HG03159 (cell line): ENCODE measurements around the gene PHF20.
"Not testable (repeated sequence)": the region's sequence is repeated elsewhere in the genome, so short reads cannot be mapped to it uniquely, and the experiment has no call there.

Source experiments
- ATAC-seq: cut with Tn5 transposase; IDR thresholded peaks from one replicate; pipeline ENCODE4 v1.9.1; 2021; ENCODE audit warnings: mild to moderate bottlenecking, moderate library complexity; ENCODE audit not compliant: unreplicated experiment

PHF20 gene

GRCh38 chr20:35909796-35910195, 138.0 kb downstream of the PHF20 start:
- ATAC-seq, result no peak

DNA sequence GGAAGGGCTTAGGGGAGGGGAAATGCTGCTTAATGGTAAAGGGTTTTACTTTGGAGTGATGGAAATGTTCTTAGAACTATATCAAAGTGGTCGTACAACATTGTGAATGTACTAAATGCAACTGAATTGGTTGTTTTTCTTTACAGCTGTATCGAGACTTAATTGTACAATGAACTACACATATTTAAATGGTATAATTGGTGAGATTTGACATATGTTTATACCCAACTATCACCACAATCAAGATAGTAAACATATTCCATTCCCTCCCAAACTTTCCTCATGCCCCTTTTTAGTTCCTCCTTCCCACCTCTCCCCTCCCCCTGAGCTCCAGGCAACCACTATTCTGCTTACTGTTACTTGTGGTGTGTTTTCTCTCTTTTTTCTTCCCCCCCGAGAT, 138.4 kb downstream of the PHF20 start:
- no peak for ATAC-seq

DNA sequence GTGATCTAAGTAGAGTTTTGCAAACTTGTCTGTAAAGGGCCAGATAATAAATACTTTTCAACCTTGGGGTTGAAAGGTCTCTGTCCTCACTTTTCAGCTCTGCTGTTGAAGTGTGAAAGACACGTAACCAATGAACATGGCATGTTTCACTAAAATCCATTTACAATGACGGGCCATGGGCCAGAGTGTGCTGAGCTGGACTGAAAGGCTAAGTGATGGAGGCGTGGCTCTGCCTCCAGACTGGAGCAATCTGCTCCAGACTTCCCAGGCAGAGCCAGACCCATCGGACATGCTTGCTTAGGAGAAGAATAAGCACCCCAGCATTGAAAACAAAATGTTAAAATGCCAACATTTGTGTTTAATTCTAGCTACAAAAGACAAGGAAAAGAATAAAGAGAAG, 141.1 kb downstream of the PHF20 start:
- ATAC-seq, result no peak

GRCh38 chr20:35917077-35917476, 145.3 kb downstream of the PHF20 start:
- ATAC-seq, result no peak

GRCh38 chr20:35918021-35918420, 146.2 kb downstream of the PHF20 start:
- no peak for ATAC-seq

DNA sequence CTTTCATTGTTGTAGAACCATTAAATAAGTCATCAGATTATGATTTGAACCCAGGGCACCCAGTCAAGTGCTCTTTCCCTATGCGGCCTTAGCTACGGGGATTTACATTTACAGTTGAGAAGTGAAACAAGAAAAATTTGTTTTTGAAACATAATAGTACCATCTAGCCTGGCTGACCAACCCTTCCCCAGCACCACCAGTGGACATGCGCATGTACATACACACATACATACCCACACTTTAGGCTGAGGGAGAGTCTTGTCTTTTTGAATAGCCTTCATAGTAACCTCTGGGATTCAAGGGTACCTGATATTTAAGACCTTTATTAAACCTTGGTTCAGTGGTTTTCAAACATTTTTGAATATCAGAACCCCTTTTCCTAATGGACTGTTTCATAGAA, 148.7 kb downstream of the PHF20 start:
- ATAC-seq, result no peak

- no peak for ATAC-seq
These were observed 157.5 kb downstream of the PHF20 start for GRCh38 chr20:35929301-35929700.

DNA sequence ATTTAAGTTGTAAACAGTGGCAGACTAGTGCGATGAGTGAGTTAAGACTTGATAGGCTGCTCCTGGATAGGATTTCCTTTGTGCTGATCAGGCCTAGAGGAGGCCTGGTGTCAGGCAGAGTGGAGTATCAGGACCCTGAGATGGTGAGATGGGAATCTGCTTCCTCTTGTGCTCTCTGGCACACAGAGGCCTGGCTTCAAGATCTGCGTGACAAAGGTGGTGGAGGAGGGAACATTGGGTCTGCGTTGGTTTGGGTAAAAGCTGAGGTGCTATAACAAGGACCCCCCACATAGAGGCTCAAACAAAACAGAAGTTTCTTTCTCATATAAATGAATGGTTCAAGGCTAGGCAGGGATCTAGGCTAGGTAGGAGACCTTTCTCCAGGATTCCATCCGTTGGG, 162.2 kb downstream of the PHF20 start:
- no peak for ATAC-seq

DNA sequence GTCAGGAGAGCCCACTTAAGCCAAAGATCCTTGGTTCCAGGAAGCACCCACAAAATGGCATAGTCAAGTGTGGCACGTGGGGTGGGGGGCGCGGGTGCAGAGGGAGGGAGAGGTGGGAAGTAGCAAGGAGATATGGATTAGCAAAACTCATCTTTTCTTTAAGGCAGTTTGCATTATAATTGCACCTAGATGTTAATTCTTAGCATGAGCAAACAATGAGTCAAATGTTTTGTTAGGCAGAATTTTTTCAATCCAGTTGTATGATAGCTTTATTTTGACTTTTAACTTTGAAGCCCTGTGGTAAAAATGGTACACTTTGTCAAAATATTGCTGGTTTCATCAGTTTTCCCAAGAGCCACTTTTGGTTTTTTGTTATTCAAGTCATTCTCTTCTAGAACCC, 167.4 kb downstream of the PHF20 start:
- ATAC-seq, result no peak

DNA sequence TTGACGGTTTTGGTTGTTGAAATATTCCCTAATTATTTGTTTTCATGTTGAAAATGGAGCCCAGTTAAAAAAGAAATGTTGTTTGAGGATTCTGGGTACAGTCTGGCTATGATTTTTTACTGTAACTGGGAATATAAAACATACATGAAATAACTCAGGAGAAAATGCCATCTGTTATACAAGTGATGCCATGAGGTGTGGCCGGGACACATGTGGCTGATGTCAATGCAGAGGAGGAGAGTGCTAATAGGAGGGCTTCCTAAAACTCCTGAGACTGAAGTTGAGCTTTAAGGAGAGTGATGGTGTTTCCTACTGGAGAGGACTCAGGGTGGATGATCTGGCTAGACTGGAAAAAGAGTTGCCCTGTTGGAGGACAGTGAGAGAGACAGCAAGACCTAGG, 169.8 kb downstream of the PHF20 start:
- no peak for ATAC-seq

GRCh38 chr20:35942243-35942642, 170.4 kb downstream of the PHF20 start:
- no peak for ATAC-seq

DNA sequence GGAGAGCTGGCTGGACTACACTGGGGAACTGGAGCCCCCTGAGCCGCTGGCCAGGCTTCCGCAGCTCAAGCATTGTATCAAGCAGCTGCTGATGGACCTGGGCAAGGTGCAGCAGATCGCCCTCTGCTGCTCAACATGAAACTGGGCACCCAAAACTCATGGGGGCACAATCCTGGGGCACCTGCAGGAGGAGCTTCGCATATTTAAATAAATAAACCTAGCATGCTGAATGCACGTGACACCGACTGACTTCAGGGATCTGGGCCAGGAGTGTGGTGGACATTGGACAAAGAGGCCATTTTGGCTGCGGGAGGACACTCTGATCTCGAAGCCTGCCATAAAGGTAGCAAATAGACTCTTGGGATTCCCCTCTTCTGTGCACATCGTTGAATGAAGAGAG, 175.7 kb downstream of the PHF20 start:
- ATAC-seq, result no peak

DNA sequence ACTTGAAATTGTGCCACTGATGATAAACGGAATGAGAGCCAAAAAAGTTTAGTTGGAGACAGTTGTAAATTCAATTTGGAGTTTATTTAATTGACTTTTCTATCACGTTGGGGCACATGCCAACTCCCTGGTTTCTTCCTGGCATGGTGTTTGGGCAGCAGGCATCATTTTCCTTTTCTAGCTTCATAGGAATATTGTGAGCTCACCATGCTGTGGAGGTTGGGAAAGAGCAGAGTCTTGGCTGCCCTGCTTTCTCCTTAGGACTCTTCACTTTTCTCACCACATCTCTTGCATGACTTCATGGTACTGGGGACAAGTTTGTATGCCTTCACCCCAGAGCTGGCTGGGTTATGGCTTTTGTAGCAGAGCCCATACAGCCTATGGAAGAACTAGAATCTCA, 176.1 kb downstream of the PHF20 start:
- ATAC-seq, result no peak

- ATAC-seq, result no peak
These were observed 178.3 kb downstream of the PHF20 start for GRCh38 chr20:35950093-35950492.

GRCh38 chr20:35952080-35952479, 180.3 kb downstream of the PHF20 start:
- ATAC-seq, result not testable (repeated sequence)

- ATAC-seq, result no peak
These were observed 180.9 kb downstream of the PHF20 start for GRCh38 chr20:35952480-35953386.

DNA sequence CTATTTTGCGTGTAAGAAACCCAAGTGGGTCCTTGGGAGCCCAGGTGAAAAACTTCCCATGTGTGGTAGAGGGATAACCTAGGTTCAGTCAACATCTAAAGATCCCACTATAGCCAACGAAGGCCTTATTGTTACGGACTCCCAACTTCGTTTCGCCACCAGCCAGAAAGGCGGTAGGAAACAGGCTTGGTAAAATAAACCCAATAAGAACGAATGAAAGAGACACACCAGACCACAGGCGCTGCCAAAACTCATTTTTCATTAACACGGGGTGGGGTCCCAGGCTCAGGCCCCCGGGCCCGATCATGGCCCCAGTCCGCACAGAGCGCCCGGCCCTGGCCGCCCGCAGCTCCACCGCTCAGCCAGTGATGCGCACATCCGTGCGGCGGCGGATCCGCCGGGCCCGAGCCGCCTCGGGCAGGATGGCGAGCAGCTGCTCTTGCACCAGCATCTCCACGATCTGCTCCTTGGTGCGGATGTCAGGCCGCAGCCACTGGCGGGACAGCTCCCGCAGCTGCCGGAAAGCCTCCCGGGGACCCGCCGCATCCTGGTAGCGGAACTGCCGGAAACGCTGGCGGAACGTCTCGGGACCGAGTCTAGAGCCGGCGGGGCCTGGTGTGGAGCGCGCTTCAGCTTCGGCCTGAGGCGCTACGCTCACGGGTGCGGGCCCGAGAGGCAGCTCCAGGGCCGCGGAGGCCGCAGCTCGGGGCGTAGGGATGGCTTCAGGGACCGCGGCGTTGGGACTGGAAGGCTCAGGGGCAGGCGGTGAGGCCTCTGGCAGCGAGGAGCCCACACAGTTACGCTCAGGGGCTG, 181.8 kb downstream of the PHF20 start:
- peak; percentile 28 for ATAC-seq

DNA sequence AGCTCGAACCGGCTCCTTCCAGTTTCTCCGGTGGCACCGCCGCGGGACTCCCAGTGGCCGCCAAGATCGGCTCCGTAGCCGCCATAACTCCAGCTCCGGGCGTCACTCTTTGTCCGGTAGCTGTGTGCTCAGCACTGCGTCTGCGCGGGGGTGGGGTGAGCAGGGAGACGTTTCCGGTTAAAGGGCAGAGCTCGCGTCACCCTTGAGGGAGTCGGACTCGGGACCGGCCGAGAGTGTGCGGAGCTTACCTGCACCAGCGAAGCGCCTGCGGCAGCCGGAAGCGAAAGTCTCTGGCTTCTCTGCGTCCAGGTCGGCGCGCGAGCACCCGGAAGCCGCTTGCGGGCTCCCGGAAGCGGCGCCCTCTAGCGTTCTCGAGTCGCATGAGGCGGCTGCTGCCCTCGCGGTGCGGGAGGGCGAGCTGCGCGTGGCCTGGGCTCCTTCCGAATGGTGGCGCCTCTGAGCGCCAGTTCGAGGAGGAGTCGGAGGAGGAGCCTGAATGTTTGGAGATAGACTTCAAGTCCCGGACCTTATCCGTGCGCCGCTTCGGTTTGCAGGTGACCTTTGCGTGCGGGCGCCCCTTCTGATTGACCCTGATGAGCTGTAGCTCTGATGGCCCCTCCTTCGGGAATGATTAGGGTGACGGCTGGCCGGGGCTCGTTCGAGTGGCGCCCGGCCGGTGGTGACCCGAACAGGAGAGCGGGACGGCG, 182.5 kb downstream of the PHF20 start, which contains the start of gene SCAND1:
Gene SCAND1, minus strand, starts transcription at position 303 of the 707 bp plus-strand sequence. Its CDS starts 218 bp downstream, at position 85.
- ATAC-seq, result peak; percentile 81

GRCh38 chr20:35954907-35955251, 183.1 kb downstream of the PHF20 start:
- ATAC-seq, result peak; percentile 3

- no peak for ATAC-seq
These were observed 184.8 kb downstream of the PHF20 start for GRCh38 chr20:35956616-35957015.

DNA sequence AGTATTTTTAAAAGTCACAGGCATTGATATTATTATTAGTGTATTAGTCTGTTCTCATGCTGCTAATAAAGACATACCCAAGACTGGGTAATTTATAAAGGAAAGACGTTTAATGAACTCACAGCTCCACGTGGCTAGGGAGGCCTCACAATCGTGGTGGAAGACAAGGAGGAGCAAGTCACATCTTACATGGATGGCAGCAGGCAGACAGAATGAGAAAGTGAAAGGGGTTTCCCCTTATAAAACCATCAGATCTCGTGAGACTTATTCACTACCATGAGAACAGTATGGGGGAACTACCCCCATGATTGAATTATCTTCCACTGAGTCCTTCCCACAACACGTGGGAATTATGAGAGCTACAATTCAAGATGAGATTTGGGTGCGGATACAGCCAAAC, 187.5 kb downstream of the PHF20 start:
- ATAC-seq, result not testable (repeated sequence)
